H1 (cell line): Measurements from ENCODE around the gene IL12RB2. TPM values are rescaled to one million over a fixed set of nuclear protein-coding genes. Genes with fewer than 3 reads are reported as not detected.

ENCODE experiments used
- polyA plus RNA-seq, 7 experiments: library from polyadenylated mRNA; depleted of rRNA in 3 of 7; stranded (reverse) in 5 of 7; unstranded in 2 of 7; fragments of >200 nt in 5 of 7; fragments of 200-250 nt in 2 of 7; gene quantifications; 1 replicate in 5 of 7; 2 replicates in 1 of 7; 4 replicates in 1 of 7; pipeline versions ENCODE4 v1.2.1 to v1.2.3, GENCODE V29; 2011 to 2013; ENCODE audit warnings: missing spikeins in 2 of 7, mixed read lengths in 2 of 7
- total RNA-seq: library from RNA; stranded (reverse); fragmentation: NEBNext Ultra II Directional; extraction: Animal tissue kit (Norgen Biotek cat#: 25700); gene quantifications from 2 replicates; pipeline ENCODE4 v1.2.1, GENCODE V29; 2021
- TF ChIP-seq, protein P1 (sequence below): fragments of 300-600 bp; sonication (generic); IDR thresholded peaks from 2 replicates; pipeline ENCODE4 v1.7.1; 2012; ENCODE audit warnings: low read length, moderate library complexity, mild to moderate bottlenecking, inconsistent platforms; ENCODE audit not compliant: insufficient replicate concordance

The IL12RB2 gene
- total and polyA plus RNA-seq, 2 of the 8 experiments (the other 6 are each of a cell fraction or from before 2014, with no cell fraction given): 1.4 TPM

- TF ChIP-seq, protein P1, sequence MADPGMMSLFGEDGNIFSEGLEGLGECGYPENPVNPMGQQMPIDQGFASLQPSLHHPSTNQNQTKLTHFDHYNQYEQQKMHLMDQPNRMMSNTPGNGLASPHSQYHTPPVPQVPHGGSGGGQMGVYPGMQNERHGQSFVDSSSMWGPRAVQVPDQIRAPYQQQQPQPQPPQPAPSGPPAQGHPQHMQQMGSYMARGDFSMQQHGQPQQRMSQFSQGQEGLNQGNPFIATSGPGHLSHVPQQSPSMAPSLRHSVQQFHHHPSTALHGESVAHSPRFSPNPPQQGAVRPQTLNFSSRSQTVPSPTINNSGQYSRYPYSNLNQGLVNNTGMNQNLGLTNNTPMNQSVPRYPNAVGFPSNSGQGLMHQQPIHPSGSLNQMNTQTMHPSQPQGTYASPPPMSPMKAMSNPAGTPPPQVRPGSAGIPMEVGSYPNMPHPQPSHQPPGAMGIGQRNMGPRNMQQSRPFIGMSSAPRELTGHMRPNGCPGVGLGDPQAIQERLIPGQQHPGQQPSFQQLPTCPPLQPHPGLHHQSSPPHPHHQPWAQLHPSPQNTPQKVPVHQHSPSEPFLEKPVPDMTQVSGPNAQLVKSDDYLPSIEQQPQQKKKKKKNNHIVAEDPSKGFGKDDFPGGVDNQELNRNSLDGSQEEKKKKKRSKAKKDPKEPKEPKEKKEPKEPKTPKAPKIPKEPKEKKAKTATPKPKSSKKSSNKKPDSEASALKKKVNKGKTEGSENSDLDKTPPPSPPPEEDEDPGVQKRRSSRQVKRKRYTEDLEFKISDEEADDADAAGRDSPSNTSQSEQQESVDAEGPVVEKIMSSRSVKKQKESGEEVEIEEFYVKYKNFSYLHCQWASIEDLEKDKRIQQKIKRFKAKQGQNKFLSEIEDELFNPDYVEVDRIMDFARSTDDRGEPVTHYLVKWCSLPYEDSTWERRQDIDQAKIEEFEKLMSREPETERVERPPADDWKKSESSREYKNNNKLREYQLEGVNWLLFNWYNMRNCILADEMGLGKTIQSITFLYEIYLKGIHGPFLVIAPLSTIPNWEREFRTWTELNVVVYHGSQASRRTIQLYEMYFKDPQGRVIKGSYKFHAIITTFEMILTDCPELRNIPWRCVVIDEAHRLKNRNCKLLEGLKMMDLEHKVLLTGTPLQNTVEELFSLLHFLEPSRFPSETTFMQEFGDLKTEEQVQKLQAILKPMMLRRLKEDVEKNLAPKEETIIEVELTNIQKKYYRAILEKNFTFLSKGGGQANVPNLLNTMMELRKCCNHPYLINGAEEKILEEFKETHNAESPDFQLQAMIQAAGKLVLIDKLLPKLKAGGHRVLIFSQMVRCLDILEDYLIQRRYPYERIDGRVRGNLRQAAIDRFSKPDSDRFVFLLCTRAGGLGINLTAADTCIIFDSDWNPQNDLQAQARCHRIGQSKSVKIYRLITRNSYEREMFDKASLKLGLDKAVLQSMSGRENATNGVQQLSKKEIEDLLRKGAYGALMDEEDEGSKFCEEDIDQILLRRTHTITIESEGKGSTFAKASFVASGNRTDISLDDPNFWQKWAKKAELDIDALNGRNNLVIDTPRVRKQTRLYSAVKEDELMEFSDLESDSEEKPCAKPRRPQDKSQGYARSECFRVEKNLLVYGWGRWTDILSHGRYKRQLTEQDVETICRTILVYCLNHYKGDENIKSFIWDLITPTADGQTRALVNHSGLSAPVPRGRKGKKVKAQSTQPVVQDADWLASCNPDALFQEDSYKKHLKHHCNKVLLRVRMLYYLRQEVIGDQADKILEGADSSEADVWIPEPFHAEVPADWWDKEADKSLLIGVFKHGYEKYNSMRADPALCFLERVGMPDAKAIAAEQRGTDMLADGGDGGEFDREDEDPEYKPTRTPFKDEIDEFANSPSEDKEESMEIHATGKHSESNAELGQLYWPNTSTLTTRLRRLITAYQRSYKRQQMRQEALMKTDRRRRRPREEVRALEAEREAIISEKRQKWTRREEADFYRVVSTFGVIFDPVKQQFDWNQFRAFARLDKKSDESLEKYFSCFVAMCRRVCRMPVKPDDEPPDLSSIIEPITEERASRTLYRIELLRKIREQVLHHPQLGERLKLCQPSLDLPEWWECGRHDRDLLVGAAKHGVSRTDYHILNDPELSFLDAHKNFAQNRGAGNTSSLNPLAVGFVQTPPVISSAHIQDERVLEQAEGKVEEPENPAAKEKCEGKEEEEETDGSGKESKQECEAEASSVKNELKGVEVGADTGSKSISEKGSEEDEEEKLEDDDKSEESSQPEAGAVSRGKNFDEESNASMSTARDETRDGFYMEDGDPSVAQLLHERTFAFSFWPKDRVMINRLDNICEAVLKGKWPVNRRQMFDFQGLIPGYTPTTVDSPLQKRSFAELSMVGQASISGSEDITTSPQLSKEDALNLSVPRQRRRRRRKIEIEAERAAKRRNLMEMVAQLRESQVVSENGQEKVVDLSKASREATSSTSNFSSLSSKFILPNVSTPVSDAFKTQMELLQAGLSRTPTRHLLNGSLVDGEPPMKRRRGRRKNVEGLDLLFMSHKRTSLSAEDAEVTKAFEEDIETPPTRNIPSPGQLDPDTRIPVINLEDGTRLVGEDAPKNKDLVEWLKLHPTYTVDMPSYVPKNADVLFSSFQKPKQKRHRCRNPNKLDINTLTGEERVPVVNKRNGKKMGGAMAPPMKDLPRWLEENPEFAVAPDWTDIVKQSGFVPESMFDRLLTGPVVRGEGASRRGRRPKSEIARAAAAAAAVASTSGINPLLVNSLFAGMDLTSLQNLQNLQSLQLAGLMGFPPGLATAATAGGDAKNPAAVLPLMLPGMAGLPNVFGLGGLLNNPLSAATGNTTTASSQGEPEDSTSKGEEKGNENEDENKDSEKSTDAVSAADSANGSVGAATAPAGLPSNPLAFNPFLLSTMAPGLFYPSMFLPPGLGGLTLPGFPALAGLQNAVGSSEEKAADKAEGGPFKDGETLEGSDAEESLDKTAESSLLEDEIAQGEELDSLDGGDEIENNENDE: no peak
Observed at GRCh38 chr1:67393240-67393639, 85.6 kb downstream of the IL12RB2 start (continued).
